GM12891 (cell line): ENCODE data around the gene GJC3.

ENCODE experiments used
- POLR2A ChIP-seq: IDR thresholded peaks from 2 replicates; pipeline ENCODE4 v1.6.1; 2011; ENCODE audit warnings: low read depth, low read length, control low read depth
- POLR2AphosphoS5 ChIP-seq: IDR thresholded peaks from 2 replicates; pipeline ENCODE4 v1.6.1; 2011; ENCODE audit warnings: low read depth, low read length, control low read depth
- POU2F2 ChIP-seq: IDR thresholded peaks from 2 replicates; pipeline ENCODE4 v1.6.1; 2011; ENCODE audit warnings: low read depth, mild to moderate bottlenecking, control low read depth, low read length, moderate library complexity
- SPI1 ChIP-seq: IDR thresholded peaks from 2 replicates; pipeline ENCODE4 v1.6.1; 2011; ENCODE audit warnings: low read depth, low read length, control low read depth

GRCh38 chr7:99949645-99950228 lies 20.3 kb upstream of the GJC3 start:
- no peak for TF ChIP-seq POLR2A
- TF ChIP-seq SPI1 = no peak
- no peak for TF ChIP-seq POLR2AphosphoS5
- no peak for TF ChIP-seq POU2F2
